Upper lobe of left lung (tissue), 6 donors: ENCODE measurements around the gene ARFRP1. TPM values are rescaled to one million over a fixed set of nuclear protein-coding genes. Genes with fewer than 3 reads are reported as not detected.
"Not testable (repeated sequence)": the region's sequence is repeated elsewhere in the genome, so short reads cannot be mapped to it uniquely, and the experiment has no call there.

ENCODE experiments used
- ATAC-seq, 2 donors: fragments of 200-7000 bp; cut with Tn5 transposase; one replicate each; pipeline ENCODE4 v1.9.1; 2022; ENCODE audit warnings: mild to moderate bottlenecking in 2 of 2, moderate library complexity in 2 of 2; ENCODE audit not compliant: low FRiP score in 2 of 2
- DNase-seq, 2 donors: peaks; one replicate each; pipeline ENCODE4 v3.0.0-alpha.2; 2019 to 2020
- H3K27ac ChIP-seq, 4 donors: fragments of 200-600 bp; sonication (generic); one replicate each; pipeline ENCODE4 v1.5.1; 2016 to 2019
- H3K27me3 ChIP-seq, 4 donors: fragments of 200-600 bp; sonication (generic); one replicate each; pipeline ENCODE4 v1.5.1; 2017 to 2019
- H3K36me3 ChIP-seq, 4 donors: fragments of 200-600 bp; sonication (generic); one replicate each; pipeline ENCODE4 v1.5.1; 2016 to 2019
- H3K4me1 ChIP-seq, 4 donors: fragments of 200-600 bp; sonication (generic); one replicate each; pipeline ENCODE4 v1.5.1; 2018 to 2019
- H3K4me3 ChIP-seq, 4 donors: fragments of 200-600 bp; sonication (generic); one replicate each; pipeline ENCODE4 v1.5.1; 2017 to 2019; ENCODE audit warnings: mild to moderate bottlenecking in 2 of 4, moderate library complexity in 1 of 4
- H3K9me3 ChIP-seq, 4 donors: fragments of 200-600 bp; sonication (generic); one replicate each; pipeline ENCODE4 v1.5.1; 2018 to 2019
- CTCF ChIP-seq, 6 experiments: fragments of 450-650 bp in 4 of 6; fragments of 200-600 bp in 2 of 6; sonication (generic) in 2 of 6; IDR thresholded peaks; one replicate each; pipeline ENCODE4 v1.5.1; 2016 to 2019; ENCODE audit warnings: antibody characterized with exemption in 6 of 6
- EP300 ChIP-seq, 4 donors: sonication (generic); formaldehyde crosslinking; IDR thresholded peaks; one replicate each; pipeline ENCODE4 v1.5.1; 2017; ENCODE audit warnings: antibody characterized with exemption in 4 of 4, control low read depth in 2 of 4
- POLR2A ChIP-seq, 4 donors: fragments of 450-650 bp; IDR thresholded peaks; one replicate each; pipeline ENCODE4 v1.5.1; 2016 to 2017; ENCODE audit warnings: antibody characterized with exemption in 4 of 4, mild to moderate bottlenecking in 2 of 4
- POLR2AphosphoS5 ChIP-seq, 2 donors: sonication (generic); formaldehyde crosslinking; IDR thresholded peaks; one replicate each; pipeline ENCODE4 v1.5.1; 2017; ENCODE audit warnings: antibody characterized with exemption in 2 of 2
- WGBS, 2 donors: methylation state at CpG; one replicate each; pipeline ENCODE4 v1.1.5; 2017 to 2018; 5-methylcytosine and 5-hydroxymethylcytosine counted together
- total RNA-seq, 6 donors: library from RNA; depleted of rRNA in 4 of 6; stranded (reverse); fragments of >200 nt in 4 of 6; gene quantifications; one replicate each; pipeline versions ENCODE4 v1.1.0 to v1.2.1, GENCODE V29; 2016 to 2021
- donor health status: DM: no; HTN: no; CAD: no; lungs with moderate emphysema.
- donor health status: DM: no; HTN: yes; CAD: no; lungs with severe emphysema.

ARFRP1 gene
- total RNA-seq, 6 donors from 2014 or later = 26.8 to 56.4 (median 46.3) TPM

- 86 to 88% methylated on average over 38 of the region's 38 CpGs for WGBS, 2 donors
- no peak for DNase-seq
- Histone ChIP-seq H3K9me3 (no peaks in the 10 kb centered on the region), H3K4me3 (no peak overlapping the region), H3K27me3 (no peaks in the 10 kb centered on the region), H3K27ac (no peak overlapping the region), H3K4me1 (peaks cover 3 to 40% (median 16%) of the 10 kb centered on the region in 4 donors), H3K36me3 (peaks cover 0 to 44% (median 35%) of the 10 kb centered on the region in 4 donors)
- TF ChIP-seq POLR2AphosphoS5 (IDR thresholded peaks at IDR 0.05) (no peak), CTCF (IDR thresholded peaks at IDR 0.05) (no peak), POLR2A (IDR thresholded peaks at IDR 0.05) (no peak), EP300 (IDR thresholded peaks at IDR 0.05) (no peak)
- ATAC-seq = no peak
These were observed 24.6 kb upstream of the ARFRP1 start for GRCh38 chr20:63732118-63733095.

DNA sequence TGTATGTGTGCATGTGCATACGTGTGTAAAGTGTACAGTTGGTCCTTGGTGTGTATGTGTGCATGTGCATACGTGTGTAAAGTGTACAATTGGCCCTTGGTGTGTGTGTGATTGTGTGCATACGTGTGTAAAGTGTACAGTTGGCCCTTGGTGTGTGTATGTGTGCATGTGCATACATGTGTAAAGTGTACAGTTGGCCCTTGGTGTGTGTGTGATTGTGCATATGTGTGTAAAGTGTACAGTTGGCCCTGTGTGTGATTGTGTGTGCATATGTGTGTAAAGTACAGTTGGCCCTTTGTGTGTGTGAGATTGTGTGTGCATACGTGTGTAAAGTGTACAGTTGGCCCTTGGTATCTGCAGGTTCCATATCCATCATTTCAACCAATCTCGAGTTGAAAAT lies 23.6 kb upstream of the ARFRP1 start:
- TF ChIP-seq CTCF (IDR thresholded peaks at IDR 0.05) (no peak), POLR2A (IDR thresholded peaks at IDR 0.05) (no peak), EP300 (IDR thresholded peaks at IDR 0.05) (no peak), POLR2AphosphoS5 (IDR thresholded peaks at IDR 0.05) (no peak)
- Histone ChIP-seq H3K27me3 (no peaks in the 10 kb centered on the region), H3K4me3 (no peak overlapping the region), H3K4me1 (peaks cover 0 to 30% (median 13%) of the 10 kb centered on the region in 4 donors), H3K9me3 (no peaks in the 10 kb centered on the region), H3K36me3 (peaks cover 0 to 49% (median 34%) of the 10 kb centered on the region in 4 donors), H3K27ac (no peak overlapping the region)
- ATAC-seq = no peak
- 78 to 88% methylated on average over 5 of the region's 5 CpGs for WGBS, 2 donors
- DNase-seq = no peak

DNA sequence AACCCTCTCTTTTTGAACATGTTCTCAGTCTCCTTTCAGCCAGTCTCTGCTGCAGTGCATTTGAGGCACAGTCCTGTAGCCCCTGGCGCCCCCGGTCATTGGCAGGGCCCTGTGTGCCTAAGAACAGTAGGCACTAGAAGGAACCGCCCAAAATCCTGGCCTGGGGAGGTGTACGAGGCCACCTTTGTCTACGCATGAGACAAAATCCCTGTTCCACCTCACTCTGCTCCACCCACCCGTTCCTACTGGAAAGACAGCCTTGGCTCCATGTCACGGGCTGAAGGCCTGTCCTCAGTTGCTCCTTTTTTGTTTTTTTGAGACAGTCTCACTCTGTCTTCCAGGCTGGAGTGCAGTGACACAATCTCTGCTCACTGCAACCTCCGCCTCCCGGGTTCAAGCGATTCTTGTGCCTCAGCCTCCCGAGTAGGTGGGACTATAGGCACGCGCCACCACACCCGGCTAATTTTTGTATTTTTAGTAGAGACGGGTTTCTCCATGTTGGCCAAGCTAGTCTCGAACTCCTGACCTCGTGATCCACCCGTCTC lies 22.5 kb upstream of the ARFRP1 start:
- Histone ChIP-seq H3K36me3 (peaks cover 0 to 40% (median 24%) of the 10 kb centered on the region in 4 donors), H3K4me1 (peaks cover 0 to 22% (median 13%) of the 10 kb centered on the region in 4 donors)
- WGBS, 2 donors = 91 to 93% methylated on average over 18 of the region's 18 CpGs
- H3K9me3 ChIP-seq, H3K4me3 ChIP-seq, DNase-seq, H3K27ac ChIP-seq, H3K27me3 ChIP-seq, ATAC-seq: not testable (repeated sequence)

DNA sequence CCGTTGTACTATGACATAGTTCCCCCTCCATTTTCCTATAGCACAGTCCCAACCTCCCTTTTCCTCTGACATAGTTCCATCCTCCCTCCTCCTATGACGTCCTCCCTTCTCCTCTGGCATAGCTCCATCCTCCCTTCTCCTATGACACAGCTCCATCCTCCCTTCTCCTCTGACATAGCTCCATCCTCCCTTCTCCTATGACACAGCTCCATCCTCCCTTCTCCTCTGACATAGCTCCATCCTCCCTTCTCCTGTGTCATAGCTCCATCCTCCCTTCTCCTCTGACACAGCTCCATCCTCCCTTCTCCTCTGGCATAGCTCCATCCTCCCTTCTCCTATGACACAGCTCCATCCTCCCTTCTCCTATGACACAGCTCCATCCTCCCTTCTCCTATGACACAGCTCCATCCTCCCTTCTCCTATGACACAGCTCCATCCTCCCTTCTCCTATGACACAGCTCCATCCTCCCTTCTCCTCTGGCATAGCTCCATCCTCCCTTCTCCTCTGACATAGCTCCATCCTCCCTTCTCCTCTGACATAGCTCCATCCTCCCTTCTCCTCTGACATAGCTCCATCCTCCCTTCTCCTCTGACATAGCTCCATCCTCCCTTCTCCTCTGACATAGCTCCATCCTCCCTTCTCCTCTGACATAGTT lies 15.3 kb upstream of the ARFRP1 start:
- not testable (repeated sequence) for ATAC-seq

GRCh38 chr20:63718996-63719395 lies 11.2 kb upstream of the ARFRP1 start:
- ATAC-seq = no peak
- Histone ChIP-seq H3K27me3 (no peaks in the 10 kb centered on the region), H3K4me3 (no peak overlapping the region), H3K4me1 (no peaks in the 10 kb centered on the region), H3K36me3 (peaks cover 4 to 66% (median 43%) of the 10 kb centered on the region in 4 donors), H3K9me3 (peaks cover 0 to 16% (median 9%) of the 10 kb centered on the region in 4 donors), H3K27ac (no peak overlapping the region)
- 93 to 100% methylated on average over 2 of the region's 2 CpGs for whole genome bisulfite sequencing, 2 donors
- DNase-seq = no peak
- TF ChIP-seq POLR2AphosphoS5 (IDR thresholded peaks at IDR 0.05) (no peak), CTCF (IDR thresholded peaks at IDR 0.05) (no peak), POLR2A (IDR thresholded peaks at IDR 0.05) (no peak), EP300 (IDR thresholded peaks at IDR 0.05) (no peak)

More for the DNA sequence above, 15.3 kb upstream of the ARFRP1 start:
- not testable (repeated sequence) for H3K4me1 ChIP-seq, H3K27ac ChIP-seq, H3K4me3 ChIP-seq, DNase-seq, H3K27me3 ChIP-seq
- Histone ChIP-seq H3K36me3 (peaks cover 4 to 42% (median 28%) of the 10 kb centered on the region in 4 donors), H3K9me3 (peaks cover 4 to 21% (median 9%) of the 10 kb centered on the region in 4 donors)
- 86 to 92% methylated on average over 2 of the region's 2 CpGs for WGBS, 2 donors
